ENCODE results near the gene AMN1. TPM values are rescaled to one million over a fixed set of nuclear protein-coding genes. Genes with fewer than 3 reads are reported as not detected.

AMN1 gene
- total RNA-seq, 3 donors from 2014 or later = 3.1 to 7.3 (median 3.2) TPM

DNA sequence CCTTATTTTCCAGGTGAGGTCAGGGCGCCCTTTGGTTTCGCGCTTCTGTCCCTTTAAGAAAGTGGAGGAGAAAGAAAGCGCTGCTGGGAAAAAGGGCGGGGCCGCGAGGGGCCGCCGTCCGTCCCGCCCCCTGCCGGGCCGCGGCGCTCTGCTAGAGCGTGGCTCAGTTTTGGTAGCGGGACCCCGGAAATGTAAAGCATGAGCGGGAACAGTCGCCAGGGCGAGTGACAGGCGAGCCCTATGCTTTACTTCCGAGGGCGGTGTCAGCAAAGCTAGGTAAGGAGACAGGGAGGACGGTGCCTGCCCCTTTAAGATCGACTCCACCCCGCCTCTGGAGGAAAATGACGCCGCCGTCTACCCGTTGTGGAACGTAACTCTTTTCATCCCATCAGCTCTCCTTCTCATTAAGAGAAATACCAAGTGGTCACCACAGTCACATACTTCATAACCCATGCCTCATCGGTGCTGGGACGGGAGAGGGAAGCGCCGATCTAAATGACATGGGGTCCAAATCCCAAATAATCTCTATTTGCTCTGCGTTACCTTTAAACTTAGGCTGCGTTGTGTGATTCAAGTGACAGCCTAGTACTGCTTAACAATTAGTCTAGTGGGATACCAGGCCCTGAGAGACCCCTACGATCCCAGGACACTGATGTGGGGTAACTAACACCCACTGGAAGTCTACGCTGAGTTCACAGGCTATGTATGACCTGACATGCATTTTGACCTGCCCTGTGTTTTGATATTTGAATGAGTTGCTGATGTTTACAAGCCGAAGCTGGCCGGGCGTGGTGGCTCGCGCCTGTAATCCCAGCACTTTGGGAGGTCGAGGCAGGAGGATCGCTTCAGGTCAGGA, 69.5 kb downstream of the AMN1 start, which contains the start of gene ETFBKMT:
TSS of gene ETFBKMT (plus strand) at position 602 of the 856 bp plus-strand sequence. CDS start 2,266 bp downstream, outside the sequence.
- intact Hi-C loops (cut with DNase I, micrococcal nuclease) = no loop called here
- Histone ChIP-seq H3K4me1 (ENCODE audit: low read depth) (no peaks in the 10 kb centered on the region), H3K4me3 (peak within 1 kb of the TSS; percentile 35), H3K36me3 (ENCODE audit: low read depth) (no peaks in the 10 kb centered on the region), H3K9me3 (no peaks in the 10 kb centered on the region)
- DNase-seq = peak; percentile 93 to 95 (median 93)
- peak; percentile 97 for ATAC-seq
- TF ChIP-seq, protein P1, sequence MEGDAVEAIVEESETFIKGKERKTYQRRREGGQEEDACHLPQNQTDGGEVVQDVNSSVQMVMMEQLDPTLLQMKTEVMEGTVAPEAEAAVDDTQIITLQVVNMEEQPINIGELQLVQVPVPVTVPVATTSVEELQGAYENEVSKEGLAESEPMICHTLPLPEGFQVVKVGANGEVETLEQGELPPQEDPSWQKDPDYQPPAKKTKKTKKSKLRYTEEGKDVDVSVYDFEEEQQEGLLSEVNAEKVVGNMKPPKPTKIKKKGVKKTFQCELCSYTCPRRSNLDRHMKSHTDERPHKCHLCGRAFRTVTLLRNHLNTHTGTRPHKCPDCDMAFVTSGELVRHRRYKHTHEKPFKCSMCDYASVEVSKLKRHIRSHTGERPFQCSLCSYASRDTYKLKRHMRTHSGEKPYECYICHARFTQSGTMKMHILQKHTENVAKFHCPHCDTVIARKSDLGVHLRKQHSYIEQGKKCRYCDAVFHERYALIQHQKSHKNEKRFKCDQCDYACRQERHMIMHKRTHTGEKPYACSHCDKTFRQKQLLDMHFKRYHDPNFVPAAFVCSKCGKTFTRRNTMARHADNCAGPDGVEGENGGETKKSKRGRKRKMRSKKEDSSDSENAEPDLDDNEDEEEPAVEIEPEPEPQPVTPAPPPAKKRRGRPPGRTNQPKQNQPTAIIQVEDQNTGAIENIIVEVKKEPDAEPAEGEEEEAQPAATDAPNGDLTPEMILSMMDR (IDR thresholded peaks at IDR 0.05) = no peak

GRCh38 chr12:31658471-31659086, 70.2 kb downstream of the AMN1 start:
- ATAC-seq (no peak), DNase-seq (no peak)
- Histone ChIP-seq H3K9me3 (no peaks in the 10 kb centered on the region), H3K36me3 (ENCODE audit: low read depth) (no peaks in the 10 kb centered on the region), H3K4me1 (ENCODE audit: low read depth) (peaks cover 1% of the 10 kb centered on the region), H3K4me3 (peak overlapping the region; percentile 35)
- intact Hi-C loops (cut with DNase I, micrococcal nuclease) = no loop called here
- TF ChIP-seq, protein P1 (IDR thresholded peaks at IDR 0.05) = no peak

DNA sequence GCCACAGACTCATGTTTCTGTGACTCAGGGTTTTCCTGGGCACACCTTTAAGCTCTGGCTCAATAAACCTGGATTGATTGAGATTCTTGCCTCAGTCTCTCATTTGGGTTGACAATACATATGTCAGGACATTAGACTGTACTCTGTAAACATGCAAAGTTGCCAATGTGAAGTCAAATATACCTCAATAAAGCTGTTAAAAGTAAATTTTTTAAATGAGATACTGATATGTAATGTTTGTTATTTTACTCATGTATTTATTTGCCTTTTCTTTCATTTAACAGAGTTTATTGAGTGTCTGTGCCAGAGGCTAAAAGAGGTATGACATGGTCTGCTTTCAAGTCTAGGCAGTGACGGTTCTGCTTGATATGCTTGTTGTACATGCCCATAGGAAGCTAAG, 73.0 kb downstream of the AMN1 start:
- TF ChIP-seq, protein P1 (IDR thresholded peaks at IDR 0.05) = no peak
- ATAC-seq (no peak), DNase-seq (no peak)
- no peak overlapping the region for H3K4me3 ChIP-seq
- H3K9me3 ChIP-seq = no peaks in the 10 kb centered on the region
- intact Hi-C loops (cut with DNase I, micrococcal nuclease) = no loop called here
- H3K36me3 ChIP-seq (ENCODE audit: low read depth) = no peaks in the 10 kb centered on the region
- H3K4me1 ChIP-seq (ENCODE audit: low read depth) = peaks cover 5% of the 10 kb centered on the region

DNA sequence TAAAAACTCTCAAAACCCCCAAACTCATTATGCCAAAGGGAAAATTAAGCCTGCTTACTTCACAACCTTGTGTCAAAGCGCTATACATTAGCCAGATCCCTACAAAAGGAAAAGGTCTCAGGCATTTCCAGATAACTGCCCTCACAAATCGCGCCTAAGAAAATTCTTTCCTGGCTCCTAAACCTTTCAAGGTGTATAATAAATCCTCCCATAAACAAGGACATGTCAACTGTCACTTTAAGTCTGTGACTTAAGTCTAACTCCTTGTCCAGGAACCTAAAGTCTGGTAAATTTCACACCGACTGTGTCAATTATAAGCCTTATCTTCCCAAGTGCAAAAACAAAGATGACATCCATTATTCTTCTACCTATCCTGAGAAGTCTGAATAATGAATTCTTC, 73.6 kb downstream of the AMN1 start:
- intact Hi-C loops (cut with DNase I, micrococcal nuclease) = no loop called here
- H3K36me3 ChIP-seq (ENCODE audit: low read depth) = no peaks in the 10 kb centered on the region
- peaks cover 8% of the 10 kb centered on the region for H3K4me1 ChIP-seq (ENCODE audit: low read depth)
- H3K9me3 ChIP-seq = no peaks in the 10 kb centered on the region
- ATAC-seq (no peak), DNase-seq (no peak)
- TF ChIP-seq, protein P1 (IDR thresholded peaks at IDR 0.05) = no peak
- H3K4me3 ChIP-seq = no peak overlapping the region

- Histone ChIP-seq H3K4me3 (no peak overlapping the region), H3K4me1 (ENCODE audit: low read depth) (peaks cover 8% of the 10 kb centered on the region), H3K36me3 (ENCODE audit: low read depth) (no peaks in the 10 kb centered on the region), H3K9me3 (no peaks in the 10 kb centered on the region)
- no peak for DNase-seq
- ATAC-seq = no peak
- TF ChIP-seq, protein P1 (IDR thresholded peaks at IDR 0.05) = no peak
- intact Hi-C loops (cut with DNase I, micrococcal nuclease) = loop anchor here in 1 of 2 donors (5.0 kb wide), 1 partner anchor 410 kb away; no protein-coding TSS in a partner anchor
Measured at GRCh38 chr12:31651893-31652521, 76.8 kb downstream of the AMN1 start.

Measured in mucosa of descending colon (tissue), 3 donors.